Measurements from ENCODE around the gene ELOB.

DNA sequence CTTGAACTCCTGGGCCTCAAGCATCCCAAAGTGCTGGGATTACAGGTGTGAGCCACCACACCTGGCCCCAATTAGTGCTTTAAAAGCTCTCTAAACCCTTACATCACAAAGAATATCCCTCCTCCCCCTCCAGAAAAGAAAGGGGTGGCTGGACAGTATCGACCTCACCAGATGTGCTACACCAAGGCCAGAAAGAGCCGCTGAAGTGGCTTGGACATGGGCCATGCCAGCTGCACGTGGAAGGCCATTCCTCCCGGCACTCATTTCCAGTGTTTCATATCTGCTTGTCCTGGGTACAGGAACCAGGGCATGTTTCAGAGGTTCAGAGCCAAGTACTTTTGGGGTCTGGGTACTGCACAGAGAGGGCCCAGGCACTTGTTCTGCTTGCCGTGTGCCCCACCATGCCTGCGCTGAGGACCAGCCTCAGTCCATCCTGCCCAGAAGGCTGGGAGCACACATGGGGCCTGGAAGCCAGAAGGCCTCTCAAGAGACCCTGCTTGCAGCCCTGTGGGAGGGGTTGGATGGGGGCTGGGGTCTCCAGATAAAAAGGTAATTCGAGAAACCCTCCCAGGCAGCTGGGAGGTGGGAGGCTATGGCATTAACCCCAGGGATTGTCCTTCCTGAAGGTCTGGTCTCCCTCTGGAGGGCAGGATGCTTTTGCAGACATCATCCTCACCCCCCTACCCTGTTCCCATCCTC lies 28.2 kb downstream of the ELOB start:
- TF ChIP-seq, protein P1, sequence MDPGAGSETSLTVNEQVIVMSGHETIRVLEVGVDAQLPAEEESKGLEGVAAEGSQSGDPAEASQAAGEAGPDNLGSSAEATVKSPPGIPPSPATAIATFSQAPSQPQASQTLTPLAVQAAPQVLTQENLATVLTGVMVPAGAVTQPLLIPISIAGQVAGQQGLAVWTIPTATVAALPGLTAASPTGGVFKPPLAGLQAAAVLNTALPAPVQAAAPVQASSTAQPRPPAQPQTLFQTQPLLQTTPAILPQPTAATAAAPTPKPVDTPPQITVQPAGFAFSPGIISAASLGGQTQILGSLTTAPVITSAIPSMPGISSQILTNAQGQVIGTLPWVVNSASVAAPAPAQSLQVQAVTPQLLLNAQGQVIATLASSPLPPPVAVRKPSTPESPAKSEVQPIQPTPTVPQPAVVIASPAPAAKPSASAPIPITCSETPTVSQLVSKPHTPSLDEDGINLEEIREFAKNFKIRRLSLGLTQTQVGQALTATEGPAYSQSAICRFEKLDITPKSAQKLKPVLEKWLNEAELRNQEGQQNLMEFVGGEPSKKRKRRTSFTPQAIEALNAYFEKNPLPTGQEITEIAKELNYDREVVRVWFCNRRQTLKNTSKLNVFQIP (CRISPR knock-in tag; IDR thresholded peaks at IDR 0.05; ENCODE audit: borderline replicate concordance, low read depth), result no peak
- TF ChIP-seq, protein P2, sequence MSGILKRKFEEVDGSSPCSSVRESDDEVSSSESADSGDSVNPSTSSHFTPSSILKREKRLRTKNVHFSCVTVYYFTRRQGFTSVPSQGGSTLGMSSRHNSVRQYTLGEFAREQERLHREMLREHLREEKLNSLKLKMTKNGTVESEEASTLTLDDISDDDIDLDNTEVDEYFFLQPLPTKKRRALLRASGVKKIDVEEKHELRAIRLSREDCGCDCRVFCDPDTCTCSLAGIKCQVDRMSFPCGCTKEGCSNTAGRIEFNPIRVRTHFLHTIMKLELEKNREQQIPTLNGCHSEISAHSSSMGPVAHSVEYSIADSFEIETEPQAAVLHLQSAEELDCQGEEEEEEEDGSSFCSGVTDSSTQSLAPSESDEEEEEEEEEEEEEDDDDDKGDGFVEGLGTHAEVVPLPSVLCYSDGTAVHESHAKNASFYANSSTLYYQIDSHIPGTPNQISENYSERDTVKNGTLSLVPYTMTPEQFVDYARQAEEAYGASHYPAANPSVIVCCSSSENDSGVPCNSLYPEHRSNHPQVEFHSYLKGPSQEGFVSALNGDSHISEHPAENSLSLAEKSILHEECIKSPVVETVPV (CRISPR knock-in tag; IDR thresholded peaks at IDR 0.05), result no peak
- TF ChIP-seq OSR1 (CRISPR knock-in tag; IDR thresholded peaks at IDR 0.05) (no peak), RARB (CRISPR knock-in tag; IDR thresholded peaks at IDR 0.05) (no peak), GLIS3 (CRISPR knock-in tag; IDR thresholded peaks at IDR 0.05) (no peak), ZC3H10 (CRISPR knock-in tag; IDR thresholded peaks at IDR 0.05) (no peak), ZFP3 (CRISPR knock-in tag; IDR thresholded peaks at IDR 0.05) (no peak), ARNTL (CRISPR knock-in tag; IDR thresholded peaks at IDR 0.05; ENCODE audit: borderline replicate concordance, low read depth) (no peak), ZNF565 (CRISPR knock-in tag; conservative IDR thresholded peaks at IDR 0.05; ENCODE audit: low read depth) (no peak), SNAI2 (CRISPR knock-in tag; IDR thresholded peaks at IDR 0.05) (no peak), ZNF70 (CRISPR knock-in tag; IDR thresholded peaks at IDR 0.05) (no peak), ZFP30 (CRISPR knock-in tag; IDR thresholded peaks at IDR 0.05) (no peak)
- TF ChIP-seq, protein P3, sequence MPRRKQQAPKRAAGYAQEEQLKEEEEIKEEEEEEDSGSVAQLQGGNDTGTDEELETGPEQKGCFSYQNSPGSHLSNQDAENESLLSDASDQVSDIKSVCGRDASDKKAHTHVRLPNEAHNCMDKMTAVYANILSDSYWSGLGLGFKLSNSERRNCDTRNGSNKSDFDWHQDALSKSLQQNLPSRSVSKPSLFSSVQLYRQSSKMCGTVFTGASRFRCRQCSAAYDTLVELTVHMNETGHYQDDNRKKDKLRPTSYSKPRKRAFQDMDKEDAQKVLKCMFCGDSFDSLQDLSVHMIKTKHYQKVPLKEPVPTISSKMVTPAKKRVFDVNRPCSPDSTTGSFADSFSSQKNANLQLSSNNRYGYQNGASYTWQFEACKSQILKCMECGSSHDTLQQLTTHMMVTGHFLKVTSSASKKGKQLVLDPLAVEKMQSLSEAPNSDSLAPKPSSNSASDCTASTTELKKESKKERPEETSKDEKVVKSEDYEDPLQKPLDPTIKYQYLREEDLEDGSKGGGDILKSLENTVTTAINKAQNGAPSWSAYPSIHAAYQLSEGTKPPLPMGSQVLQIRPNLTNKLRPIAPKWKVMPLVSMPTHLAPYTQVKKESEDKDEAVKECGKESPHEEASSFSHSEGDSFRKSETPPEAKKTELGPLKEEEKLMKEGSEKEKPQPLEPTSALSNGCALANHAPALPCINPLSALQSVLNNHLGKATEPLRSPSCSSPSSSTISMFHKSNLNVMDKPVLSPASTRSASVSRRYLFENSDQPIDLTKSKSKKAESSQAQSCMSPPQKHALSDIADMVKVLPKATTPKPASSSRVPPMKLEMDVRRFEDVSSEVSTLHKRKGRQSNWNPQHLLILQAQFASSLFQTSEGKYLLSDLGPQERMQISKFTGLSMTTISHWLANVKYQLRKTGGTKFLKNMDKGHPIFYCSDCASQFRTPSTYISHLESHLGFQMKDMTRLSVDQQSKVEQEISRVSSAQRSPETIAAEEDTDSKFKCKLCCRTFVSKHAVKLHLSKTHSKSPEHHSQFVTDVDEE (CRISPR knock-in tag; IDR thresholded peaks at IDR 0.05), result no peak
- TF ChIP-seq, protein P4, sequence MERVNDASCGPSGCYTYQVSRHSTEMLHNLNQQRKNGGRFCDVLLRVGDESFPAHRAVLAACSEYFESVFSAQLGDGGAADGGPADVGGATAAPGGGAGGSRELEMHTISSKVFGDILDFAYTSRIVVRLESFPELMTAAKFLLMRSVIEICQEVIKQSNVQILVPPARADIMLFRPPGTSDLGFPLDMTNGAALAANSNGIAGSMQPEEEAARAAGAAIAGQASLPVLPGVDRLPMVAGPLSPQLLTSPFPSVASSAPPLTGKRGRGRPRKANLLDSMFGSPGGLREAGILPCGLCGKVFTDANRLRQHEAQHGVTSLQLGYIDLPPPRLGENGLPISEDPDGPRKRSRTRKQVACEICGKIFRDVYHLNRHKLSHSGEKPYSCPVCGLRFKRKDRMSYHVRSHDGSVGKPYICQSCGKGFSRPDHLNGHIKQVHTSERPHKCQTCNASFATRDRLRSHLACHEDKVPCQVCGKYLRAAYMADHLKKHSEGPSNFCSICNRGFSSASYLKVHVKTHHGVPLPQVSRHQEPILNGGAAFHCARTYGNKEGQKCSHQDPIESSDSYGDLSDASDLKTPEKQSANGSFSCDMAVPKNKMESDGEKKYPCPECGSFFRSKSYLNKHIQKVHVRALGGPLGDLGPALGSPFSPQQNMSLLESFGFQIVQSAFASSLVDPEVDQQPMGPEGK (CRISPR knock-in tag; IDR thresholded peaks at IDR 0.05; ENCODE audit: borderline replicate concordance), result no peak
